GM12801 (cell line): Measurements from ENCODE around the gene PROB1.

Source experiments
- TF ChIP-seq, protein P1 (sequence below): IDR thresholded peaks from one replicate; pipeline ENCODE4 v1.5.1; 2011; ENCODE audit warnings: control low read depth; ENCODE audit not compliant: insufficient read length; ENCODE audit errors: extremely low read depth

The PROB1 gene

GRCh38 chr5:139377226-139377625 is 17.7 kb downstream of the PROB1 start:
- TF ChIP-seq, protein P1, sequence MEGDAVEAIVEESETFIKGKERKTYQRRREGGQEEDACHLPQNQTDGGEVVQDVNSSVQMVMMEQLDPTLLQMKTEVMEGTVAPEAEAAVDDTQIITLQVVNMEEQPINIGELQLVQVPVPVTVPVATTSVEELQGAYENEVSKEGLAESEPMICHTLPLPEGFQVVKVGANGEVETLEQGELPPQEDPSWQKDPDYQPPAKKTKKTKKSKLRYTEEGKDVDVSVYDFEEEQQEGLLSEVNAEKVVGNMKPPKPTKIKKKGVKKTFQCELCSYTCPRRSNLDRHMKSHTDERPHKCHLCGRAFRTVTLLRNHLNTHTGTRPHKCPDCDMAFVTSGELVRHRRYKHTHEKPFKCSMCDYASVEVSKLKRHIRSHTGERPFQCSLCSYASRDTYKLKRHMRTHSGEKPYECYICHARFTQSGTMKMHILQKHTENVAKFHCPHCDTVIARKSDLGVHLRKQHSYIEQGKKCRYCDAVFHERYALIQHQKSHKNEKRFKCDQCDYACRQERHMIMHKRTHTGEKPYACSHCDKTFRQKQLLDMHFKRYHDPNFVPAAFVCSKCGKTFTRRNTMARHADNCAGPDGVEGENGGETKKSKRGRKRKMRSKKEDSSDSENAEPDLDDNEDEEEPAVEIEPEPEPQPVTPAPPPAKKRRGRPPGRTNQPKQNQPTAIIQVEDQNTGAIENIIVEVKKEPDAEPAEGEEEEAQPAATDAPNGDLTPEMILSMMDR, result no peak

GRCh38 chr5:139376364-139376763 is 18.5 kb downstream of the PROB1 start:
- TF ChIP-seq, protein P1, result no peak

DNA sequence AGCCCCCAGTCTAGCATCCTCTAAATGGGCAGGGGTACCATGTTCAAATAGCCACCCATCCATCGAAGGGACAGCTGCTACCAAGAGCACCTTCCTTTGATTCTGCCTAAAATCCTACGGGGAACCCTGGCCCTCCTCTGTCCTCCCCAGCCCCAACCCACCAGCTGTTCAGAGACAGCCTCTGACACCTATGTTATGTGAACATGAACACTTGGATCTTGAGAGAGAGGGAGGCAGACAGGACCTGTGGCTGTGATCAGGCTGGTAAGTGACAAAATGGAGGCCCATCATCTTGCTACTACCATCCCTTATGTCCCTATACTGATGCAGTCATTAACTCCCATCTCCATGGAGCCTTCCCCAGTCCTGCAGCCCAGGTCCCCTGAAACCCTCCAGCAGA is 20.0 kb downstream of the PROB1 start:
- TF ChIP-seq, protein P1, result no peak

DNA sequence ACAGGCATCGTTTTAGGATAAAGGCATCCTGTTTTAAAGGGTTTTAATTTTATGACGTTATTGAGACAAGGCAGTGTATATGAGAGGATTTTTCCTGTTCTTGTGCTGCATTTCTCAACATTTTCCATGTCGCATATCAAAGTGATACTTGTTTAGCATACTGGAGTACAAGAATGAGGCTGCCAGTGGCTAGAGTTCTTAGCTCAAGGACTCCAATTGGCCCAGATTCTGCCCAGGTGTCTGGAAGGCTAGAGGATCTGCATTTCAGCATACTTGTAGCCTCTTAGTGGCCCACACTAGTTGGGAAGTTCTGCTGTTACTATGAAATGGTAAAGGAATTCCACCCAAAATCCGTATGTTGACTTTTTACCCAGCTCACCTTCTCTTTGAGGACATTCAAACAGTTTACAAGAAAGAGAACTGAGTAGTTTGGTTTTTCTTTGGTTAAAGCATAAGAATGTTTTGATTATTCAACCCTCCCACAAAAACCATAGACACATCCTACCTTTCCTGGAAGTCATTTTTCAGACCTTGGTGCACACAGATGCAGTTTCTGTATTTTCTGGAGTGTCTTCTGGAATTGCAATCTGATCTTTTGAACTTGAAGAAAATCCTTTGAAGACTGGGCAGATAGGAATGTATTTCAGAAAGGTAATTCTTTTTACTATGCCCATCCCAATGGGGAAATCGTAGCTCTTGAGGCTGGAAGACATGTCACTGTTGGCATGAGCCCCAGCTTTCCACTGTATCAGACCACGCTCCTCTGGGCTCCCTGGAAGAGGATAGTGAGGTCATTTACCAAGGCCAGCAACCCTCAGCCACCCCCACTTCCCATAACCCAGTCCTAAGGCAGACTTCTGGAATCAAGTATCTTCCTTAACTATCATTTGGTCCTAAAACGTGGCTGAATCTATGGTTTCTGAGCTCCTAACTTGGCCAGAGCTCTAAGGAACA is 23.1 kb downstream of the PROB1 start:
- TF ChIP-seq, protein P1, result no peak

DNA sequence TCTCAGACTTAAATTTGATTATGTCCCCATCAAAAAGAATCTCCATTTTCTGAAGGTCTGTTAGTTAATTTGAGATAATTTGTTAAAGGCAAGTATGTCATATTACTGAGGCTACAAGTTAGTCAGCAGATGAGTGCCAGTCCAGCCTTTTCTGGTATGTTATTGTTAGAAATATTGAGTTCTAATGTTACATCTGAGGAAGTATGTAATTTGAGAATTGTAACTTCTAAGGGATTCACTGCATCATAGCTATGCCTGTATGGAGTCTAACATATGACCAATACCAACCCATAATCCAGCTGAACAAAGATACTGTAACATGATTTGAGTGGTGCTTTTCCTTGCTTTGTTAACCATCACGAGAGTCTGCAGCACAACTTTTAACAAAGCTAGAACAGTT is 25.7 kb downstream of the PROB1 start:
- TF ChIP-seq, protein P1, result no peak

GRCh38 chr5:139368613-139369012 is 26.3 kb downstream of the PROB1 start:
- TF ChIP-seq, protein P1, result no peak

- TF ChIP-seq, protein P1, result no peak
These were observed 30.4 kb downstream of the PROB1 start for GRCh38 chr5:139364466-139364865.
